ENCODE data around the gene GSTT2B. TPM values are rescaled to one million over a fixed set of nuclear protein-coding genes. Genes with fewer than 3 reads are reported as not detected.
"Not testable (repeated sequence)": the region's sequence is repeated elsewhere in the genome, so short reads cannot be mapped to it uniquely, and the experiment has no call there.

Gene GSTT2B
- polyA plus RNA-seq (ENCODE audit: insufficient read length), result 14.3 TPM

GRCh38 chr22:23961084-23961771 lies at the start of gene GSTT2B:
Gene GSTT2B, minus strand, starts transcription at chr22:23961195. Its CDS starts 64 bp downstream, at chr22:23961131.
- not testable (repeated sequence) for DNase-seq

- no peak for DNase-seq
These were observed 49.0 kb upstream of the GSTT2B start for GRCh38 chr22:24010018-24010391.

- no peak for DNase-seq
These were observed 48.4 kb upstream of the GSTT2B start for GRCh38 chr22:24009227-24010017.

GRCh38 chr22:24008381-24009226 lies 47.6 kb upstream of the GSTT2B start:
- no peak for DNase-seq

GRCh38 chr22:24008022-24008283 lies 47.0 kb upstream of the GSTT2B start:
- DNase-seq, result no peak

GRCh38 chr22:24007253-24008021 lies 46.4 kb upstream of the GSTT2B start:
- DNase-seq, result no peak

- DNase-seq, result no peak
These were observed 45.9 kb upstream of the GSTT2B start for GRCh38 chr22:24006914-24007214.

GRCh38 chr22:24006207-24006913 lies 45.4 kb upstream of the GSTT2B start:
- no peak for DNase-seq

- DNase-seq, result no peak
These were observed 44.2 kb upstream of the GSTT2B start, which contains the start of gene GSTT4 for GRCh38 chr22:24005201-24005600. Gene GSTT4, minus strand, starts transcription at chr22:24005453. Its CDS starts 97 bp downstream, at chr22:24005356.

GRCh38 chr22:24003887-24004286 lies 42.9 kb upstream of the GSTT2B start:
- DNase-seq, result no peak

GRCh38 chr22:24002851-24003250 lies 41.9 kb upstream of the GSTT2B start:
- no peak for DNase-seq

- no peak for DNase-seq
These were observed 41.3 kb upstream of the GSTT2B start for GRCh38 chr22:24002272-24002671.

- no peak for DNase-seq
These were observed 40.3 kb upstream of the GSTT2B start for GRCh38 chr22:24001314-24001713.

GRCh38 chr22:23999779-24000178 lies 38.8 kb upstream of the GSTT2B start:
- DNase-seq, result not testable (repeated sequence)

GRCh38 chr22:23997092-23997491 lies 36.1 kb upstream of the GSTT2B start:
- no peak for DNase-seq

- not testable (repeated sequence) for DNase-seq
These were observed 32.7 kb upstream of the GSTT2B start for GRCh38 chr22:23993581-23994177.

GRCh38 chr22:23993080-23993479 lies 32.1 kb upstream of the GSTT2B start:
- DNase-seq, result not testable (repeated sequence)

- DNase-seq, result not testable (repeated sequence)
These were observed 28.7 kb upstream of the GSTT2B start for GRCh38 chr22:23989583-23990244.

GRCh38 chr22:23986538-23987178 lies 25.7 kb upstream of the GSTT2B start:
- DNase-seq, result not testable (repeated sequence)

GRCh38 chr22:23986089-23986488 lies 25.1 kb upstream of the GSTT2B start:
- not testable (repeated sequence) for DNase-seq
